Chondrocyte (in vitro differentiated cells): ENCODE measurements around the gene IRAG1. TPM values are rescaled to one million over a fixed set of nuclear protein-coding genes. Genes with fewer than 3 reads are reported as not detected.

Source experiments
- DNase-seq: peaks from one replicate; pipeline ENCODE4 v3.0.0; 2021; ENCODE audit warnings: mixed read lengths, low spot score
- H3K27ac Mint-ChIP-seq: one replicate; pipeline ENCODE4 v1.8.0; 2021; ENCODE audit warnings: mild to moderate bottlenecking, moderate library complexity, mixed read lengths; ENCODE audit not compliant: unreplicated experiment
- H3K27me3 Mint-ChIP-seq: 2 replicates; pipeline ENCODE4 v1.8.0; 2021; ENCODE audit warnings: low read depth, mixed read lengths
- H3K36me3 Mint-ChIP-seq: 2 replicates; pipeline ENCODE4 v1.8.0; 2021; ENCODE audit warnings: low read depth, mixed read lengths
- H3K4me1 Mint-ChIP-seq: 2 replicates; pipeline ENCODE4 v1.8.0; 2021; ENCODE audit warnings: low read depth, mild to moderate bottlenecking, mixed read lengths
- H3K4me3 Mint-ChIP-seq: one replicate; pipeline ENCODE4 v1.8.0; 2021; ENCODE audit warnings: mild to moderate bottlenecking, moderate library complexity, mixed read lengths; ENCODE audit not compliant: unreplicated experiment
- H3K9me3 Mint-ChIP-seq: 2 replicates; pipeline ENCODE4 v1.8.0; 2021; ENCODE audit warnings: low read depth, mixed read lengths
- total RNA-seq: library from RNA; stranded (reverse); gene quantifications from 3 replicates; pipeline ENCODE4 v1.2.1, GENCODE V29; 2021
- TF ChIP-seq, protein P1 (sequence below): fragments of 200-600 bp; sonication (generic); IDR thresholded peaks from 2 replicates; pipeline ENCODE4 v1.5.0; 2021; ENCODE audit warnings: antibody characterized with exemption, mild to moderate bottlenecking, moderate library complexity

Gene IRAG1
- total RNA-seq, 1 donor from 2014 or later = 50.6 TPM

DNA sequence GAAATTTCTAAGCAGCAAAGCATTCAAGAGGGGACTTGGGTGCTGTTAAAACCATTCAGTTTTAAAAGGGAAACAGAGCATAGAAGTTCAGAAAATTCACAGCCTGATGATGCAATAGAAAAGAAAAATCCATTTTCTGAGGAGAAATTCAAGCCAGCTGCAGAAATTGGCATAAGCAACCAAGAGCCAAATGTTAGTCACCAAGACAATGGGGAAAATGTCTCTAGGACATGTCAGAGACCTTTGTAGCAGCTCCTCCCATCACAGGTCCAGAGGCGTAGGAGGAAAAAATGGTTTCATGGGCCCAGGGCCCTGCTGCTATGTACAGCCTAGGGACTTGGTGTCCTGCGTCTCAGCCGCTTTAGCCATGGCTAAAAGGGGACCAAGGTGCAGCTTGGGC lies 5.5 kb upstream of the IRAG1 start:
- H3K36me3 Mint-ChIP-seq = no peaks in the 10 kb centered on the region
- H3K27ac Mint-ChIP-seq = no peak overlapping the region
- no peaks in the 10 kb centered on the region for H3K9me3 Mint-ChIP-seq
- DNase-seq = no peak
- H3K27me3 Mint-ChIP-seq = no peaks in the 10 kb centered on the region
- H3K4me1 Mint-ChIP-seq = peaks cover 26% of the 10 kb centered on the region
- TF ChIP-seq, protein P1, sequence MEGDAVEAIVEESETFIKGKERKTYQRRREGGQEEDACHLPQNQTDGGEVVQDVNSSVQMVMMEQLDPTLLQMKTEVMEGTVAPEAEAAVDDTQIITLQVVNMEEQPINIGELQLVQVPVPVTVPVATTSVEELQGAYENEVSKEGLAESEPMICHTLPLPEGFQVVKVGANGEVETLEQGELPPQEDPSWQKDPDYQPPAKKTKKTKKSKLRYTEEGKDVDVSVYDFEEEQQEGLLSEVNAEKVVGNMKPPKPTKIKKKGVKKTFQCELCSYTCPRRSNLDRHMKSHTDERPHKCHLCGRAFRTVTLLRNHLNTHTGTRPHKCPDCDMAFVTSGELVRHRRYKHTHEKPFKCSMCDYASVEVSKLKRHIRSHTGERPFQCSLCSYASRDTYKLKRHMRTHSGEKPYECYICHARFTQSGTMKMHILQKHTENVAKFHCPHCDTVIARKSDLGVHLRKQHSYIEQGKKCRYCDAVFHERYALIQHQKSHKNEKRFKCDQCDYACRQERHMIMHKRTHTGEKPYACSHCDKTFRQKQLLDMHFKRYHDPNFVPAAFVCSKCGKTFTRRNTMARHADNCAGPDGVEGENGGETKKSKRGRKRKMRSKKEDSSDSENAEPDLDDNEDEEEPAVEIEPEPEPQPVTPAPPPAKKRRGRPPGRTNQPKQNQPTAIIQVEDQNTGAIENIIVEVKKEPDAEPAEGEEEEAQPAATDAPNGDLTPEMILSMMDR = no peak
- H3K4me3 Mint-ChIP-seq = no peak overlapping the region

DNA sequence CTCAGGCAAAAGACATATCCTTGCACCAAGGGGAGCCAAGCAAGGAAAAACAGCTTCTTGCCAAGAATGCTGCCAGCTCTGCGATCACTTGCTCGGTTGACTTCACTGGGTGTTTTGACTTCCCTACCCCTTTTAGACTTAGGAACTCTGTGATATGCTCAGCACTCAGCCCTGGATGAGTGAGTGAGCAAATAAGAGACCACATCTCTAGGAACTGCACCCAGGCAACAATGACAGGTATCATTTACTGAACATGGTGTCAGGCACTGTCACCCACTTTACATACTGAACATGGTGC lies 3.7 kb upstream of the IRAG1 start:
- no peaks in the 10 kb centered on the region for H3K27me3 Mint-ChIP-seq
- H3K36me3 Mint-ChIP-seq = no peaks in the 10 kb centered on the region
- TF ChIP-seq, protein P1 = no peak
- peaks cover 41% of the 10 kb centered on the region for H3K4me1 Mint-ChIP-seq
- no peaks in the 10 kb centered on the region for H3K9me3 Mint-ChIP-seq
- peak overlapping the region; percentile 75 for H3K27ac Mint-ChIP-seq
- H3K4me3 Mint-ChIP-seq = no peak overlapping the region
- no peak for DNase-seq

- Mint-ChIP-seq H3K36me3 (no peaks in the 10 kb centered on the region), H3K9me3 (no peaks in the 10 kb centered on the region), H3K4me3 (no peak overlapping the region), H3K27ac (peak overlapping the region; percentile 75), H3K4me1 (peaks cover 46% of the 10 kb centered on the region), H3K27me3 (no peaks in the 10 kb centered on the region)
- no peak for DNase-seq
- TF ChIP-seq, protein P1 = no peak
Measured at GRCh38 chr11:10696468-10697322, 3.1 kb upstream of the IRAG1 start.

DNA sequence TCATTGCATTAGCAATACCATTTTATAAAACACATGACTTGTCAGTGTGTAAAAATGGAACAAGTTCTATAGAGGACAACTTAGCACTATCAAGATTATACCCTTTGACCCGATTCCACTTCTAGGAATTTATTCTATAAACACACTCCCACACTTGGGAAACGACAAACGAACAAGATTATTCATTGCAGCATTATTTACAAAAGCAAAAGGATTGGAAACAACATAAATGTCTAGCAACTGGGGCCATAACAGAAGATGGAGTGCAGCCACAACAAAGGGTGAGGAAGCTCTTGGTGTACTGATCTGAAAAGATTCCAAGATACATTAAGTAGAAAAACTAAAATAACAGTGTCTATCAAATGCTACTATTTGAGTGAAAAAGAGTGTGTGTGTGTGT lies 2.3 kb upstream of the IRAG1 start:
- Mint-ChIP-seq H3K4me3 (no peak overlapping the region), H3K27ac (no peak overlapping the region), H3K36me3 (no peaks in the 10 kb centered on the region), H3K4me1 (peaks cover 54% of the 10 kb centered on the region), H3K27me3 (no peaks in the 10 kb centered on the region), H3K9me3 (no peaks in the 10 kb centered on the region)
- no peak for DNase-seq
- TF ChIP-seq, protein P1 = no peak

GRCh38 chr11:10694486-10695239 lies 1.1 kb upstream of the IRAG1 start:
- Mint-ChIP-seq H3K4me1 (peaks cover 61% of the 10 kb centered on the region), H3K27ac (peak overlapping the region; percentile 83), H3K9me3 (no peaks in the 10 kb centered on the region), H3K27me3 (no peaks in the 10 kb centered on the region), H3K36me3 (no peaks in the 10 kb centered on the region), H3K4me3 (no peak overlapping the region)
- DNase-seq = no peak
- TF ChIP-seq, protein P1 = no peak
